Fibroblast of villous mesenchyme (primary cell): Measurements from ENCODE around the gene RERE. TPM values are rescaled to one million over a fixed set of nuclear protein-coding genes. Genes with fewer than 3 reads are reported as not detected.

ENCODE experiments used
- DNase-seq: peaks from one replicate; pipeline ENCODE4 v3.0.0-alpha.2; 2010; ENCODE audit warnings: low read depth
- H3K4me3 ChIP-seq: 2 replicates; pipeline ENCODE4 v1.5.1; 2011; ENCODE audit warnings: low read depth, mild to moderate bottlenecking, low read length
- total RNA-seq: library from RNA; depleted of rRNA; stranded (reverse); fragments of >200 nt; gene quantifications from 2 replicates; pipeline ENCODE4 v1.2.3, GENCODE V29; 2012
- TF ChIP-seq, protein P1 (sequence below): IDR thresholded peaks from 2 replicates; pipeline ENCODE4 v1.5.1; 2012; ENCODE audit warnings: low read depth, mild to moderate bottlenecking, low read length; ENCODE audit not compliant: insufficient read depth

RERE gene
- total RNA-seq, 1 donor = 51.4 TPM

DNA sequence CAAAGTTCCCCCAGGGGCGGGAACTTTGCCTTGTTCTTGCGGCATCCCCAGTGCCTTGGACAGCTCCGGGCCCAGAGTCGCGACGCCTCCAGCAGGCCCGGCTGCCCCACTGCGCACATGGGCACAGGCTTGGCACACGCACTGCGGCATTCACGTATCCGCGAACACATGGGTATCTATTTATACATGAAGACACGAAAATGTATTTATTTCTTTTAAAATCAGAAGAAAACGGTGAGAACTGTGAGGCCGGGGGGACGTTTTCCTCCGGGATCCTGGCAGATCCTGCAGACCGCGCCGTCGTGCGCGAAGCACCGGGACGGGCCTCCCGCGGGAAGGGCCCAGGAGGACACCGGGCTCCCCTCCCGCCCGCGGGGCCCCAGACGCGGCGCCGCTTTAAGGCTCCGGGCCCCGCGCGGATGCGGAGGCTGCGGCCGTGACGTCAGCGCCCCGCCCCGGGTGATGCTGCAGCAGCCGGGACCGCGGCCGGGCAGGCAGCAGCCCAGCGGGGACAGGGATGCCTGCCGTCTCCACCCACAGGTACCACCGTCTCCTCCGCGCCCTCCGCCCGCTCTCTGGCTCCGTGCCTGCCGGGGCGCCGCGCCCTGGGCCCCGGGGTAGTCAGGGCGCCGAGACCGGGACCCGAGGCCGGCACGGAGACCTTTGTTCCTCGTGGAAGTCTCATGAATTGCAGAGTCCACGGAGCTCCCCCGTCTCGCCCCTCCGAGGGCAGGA lies 499.6 kb downstream of the RERE start, which contains the start of gene SLC45A1:
TSS of gene SLC45A1 (plus strand) at position 468 of the 735 bp plus-strand sequence. CDS start 6,216 bp downstream, outside the sequence.
- H3K4me3 ChIP-seq = peak within 1 kb of the TSS; percentile 64
- peak; percentile 69 for DNase-seq
- TF ChIP-seq, protein P1, sequence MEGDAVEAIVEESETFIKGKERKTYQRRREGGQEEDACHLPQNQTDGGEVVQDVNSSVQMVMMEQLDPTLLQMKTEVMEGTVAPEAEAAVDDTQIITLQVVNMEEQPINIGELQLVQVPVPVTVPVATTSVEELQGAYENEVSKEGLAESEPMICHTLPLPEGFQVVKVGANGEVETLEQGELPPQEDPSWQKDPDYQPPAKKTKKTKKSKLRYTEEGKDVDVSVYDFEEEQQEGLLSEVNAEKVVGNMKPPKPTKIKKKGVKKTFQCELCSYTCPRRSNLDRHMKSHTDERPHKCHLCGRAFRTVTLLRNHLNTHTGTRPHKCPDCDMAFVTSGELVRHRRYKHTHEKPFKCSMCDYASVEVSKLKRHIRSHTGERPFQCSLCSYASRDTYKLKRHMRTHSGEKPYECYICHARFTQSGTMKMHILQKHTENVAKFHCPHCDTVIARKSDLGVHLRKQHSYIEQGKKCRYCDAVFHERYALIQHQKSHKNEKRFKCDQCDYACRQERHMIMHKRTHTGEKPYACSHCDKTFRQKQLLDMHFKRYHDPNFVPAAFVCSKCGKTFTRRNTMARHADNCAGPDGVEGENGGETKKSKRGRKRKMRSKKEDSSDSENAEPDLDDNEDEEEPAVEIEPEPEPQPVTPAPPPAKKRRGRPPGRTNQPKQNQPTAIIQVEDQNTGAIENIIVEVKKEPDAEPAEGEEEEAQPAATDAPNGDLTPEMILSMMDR = no peak

DNA sequence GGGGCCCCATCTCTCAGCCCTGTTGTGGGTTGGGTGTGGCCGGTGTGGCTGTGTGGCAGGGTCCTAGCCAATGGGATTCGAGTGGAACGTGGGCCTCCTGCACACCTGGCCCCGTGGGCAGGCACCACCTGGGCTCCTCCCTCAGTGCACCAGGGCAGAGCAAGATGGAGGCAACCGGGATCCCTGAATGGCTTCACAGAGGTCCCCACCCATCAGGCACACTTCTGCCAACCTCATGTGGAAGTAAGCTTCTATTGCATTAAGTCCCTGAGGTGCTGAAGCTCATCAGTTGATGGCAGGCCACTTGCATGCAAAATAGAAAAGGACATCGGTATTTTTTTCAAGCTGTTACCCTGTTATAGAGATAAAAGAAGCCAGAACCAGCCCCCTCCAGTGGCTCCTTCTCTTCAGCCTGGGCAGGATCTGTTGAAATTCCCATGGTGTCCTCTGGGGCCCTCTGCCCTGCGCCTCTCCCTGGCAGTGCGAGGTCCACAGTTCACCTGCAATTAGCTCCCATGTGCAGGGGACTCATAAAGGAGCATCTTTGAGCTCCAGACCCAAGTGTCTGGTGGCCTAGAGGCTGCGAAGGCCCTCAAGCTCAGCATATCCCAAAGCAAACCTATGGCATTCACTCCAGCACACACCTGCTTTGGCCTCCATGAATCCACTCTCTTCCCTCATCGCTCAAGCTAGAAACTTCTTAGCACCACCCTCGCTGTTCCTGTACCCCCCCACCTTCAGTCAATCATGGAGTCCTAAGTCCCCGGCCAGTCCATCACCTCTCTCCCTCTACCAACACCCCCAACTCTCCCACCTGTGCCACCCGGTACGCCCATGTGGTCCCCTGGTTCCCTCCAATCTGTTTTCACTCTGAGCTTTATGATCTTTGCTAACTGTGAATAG lies 501.6 kb downstream of the RERE start:
- H3K4me3 ChIP-seq = no peak overlapping the region
- no peak for DNase-seq
- TF ChIP-seq, protein P1 = peak; percentile 20

DNA sequence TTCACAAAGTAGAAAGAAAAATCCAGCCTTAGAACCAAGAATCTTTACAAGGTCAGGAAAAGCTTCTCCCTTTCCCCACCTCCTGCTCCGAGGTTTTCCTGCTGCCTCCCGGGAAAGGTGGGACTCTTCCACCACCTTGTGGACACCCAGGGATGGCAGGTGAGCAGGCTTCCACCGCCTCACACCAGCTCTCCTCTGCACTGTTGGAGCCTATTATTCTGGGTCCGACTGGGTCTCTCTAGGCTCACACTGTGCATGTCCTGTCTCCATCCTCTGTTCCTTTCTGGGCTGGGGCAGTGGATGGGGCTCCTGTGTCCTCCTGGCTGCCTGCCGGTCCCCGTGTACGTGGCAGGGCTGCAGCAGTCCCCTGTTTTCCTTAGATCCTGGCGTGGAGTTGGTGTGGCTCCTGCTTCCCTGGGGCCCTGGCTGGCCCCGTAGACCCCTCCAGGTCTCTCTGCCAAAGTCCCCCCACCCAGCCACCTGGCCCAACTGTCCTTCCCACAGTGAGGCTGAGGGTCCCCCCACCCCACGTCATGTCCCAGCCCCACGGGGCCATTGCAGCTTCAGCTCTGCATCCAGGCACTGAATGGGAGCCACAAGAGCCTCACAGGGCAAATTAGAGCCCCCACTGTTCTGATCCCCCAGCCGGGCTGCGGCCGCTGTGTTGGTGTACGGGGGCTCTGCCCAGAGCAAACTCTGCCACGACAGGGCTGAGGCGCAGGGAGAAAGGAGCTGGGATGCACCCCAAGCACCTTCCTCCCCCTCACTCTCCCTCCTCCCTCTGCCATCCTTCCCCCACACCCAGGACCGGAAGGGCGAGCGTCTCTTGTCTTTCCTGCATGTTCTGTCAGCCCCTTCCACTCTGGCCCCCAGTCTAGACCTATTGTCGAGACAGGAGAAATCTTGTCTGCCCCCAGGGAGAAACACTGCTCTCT lies 502.8 kb downstream of the RERE start:
- peak; percentile 84 for DNase-seq
- TF ChIP-seq, protein P1 = peak; percentile 95

DNA sequence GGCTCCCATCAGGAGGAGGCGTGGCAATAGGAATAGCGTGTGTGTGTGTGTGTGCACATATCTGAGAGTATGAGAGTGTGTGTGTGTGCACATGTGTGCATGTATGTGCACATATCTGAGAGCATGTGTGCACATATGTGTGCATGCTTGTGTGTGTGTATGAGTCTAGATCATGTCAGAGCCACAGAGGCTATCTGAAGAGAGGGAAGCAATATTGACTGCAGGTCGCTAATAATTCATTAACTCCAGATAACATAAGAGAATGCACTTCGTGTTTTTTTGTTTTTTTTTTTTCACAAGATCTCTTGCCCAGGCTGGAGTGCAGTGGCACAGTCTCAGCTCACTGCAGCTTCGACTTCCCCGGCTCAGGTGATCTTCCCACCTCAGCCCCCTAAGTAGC lies 504.2 kb downstream of the RERE start:
- DNase-seq = no peak
- TF ChIP-seq, protein P1 = no peak
- H3K4me3 ChIP-seq = no peak overlapping the region

More for the DNA sequence above, 502.8 kb downstream of the RERE start:
- no peak overlapping the region for H3K4me3 ChIP-seq

DNA sequence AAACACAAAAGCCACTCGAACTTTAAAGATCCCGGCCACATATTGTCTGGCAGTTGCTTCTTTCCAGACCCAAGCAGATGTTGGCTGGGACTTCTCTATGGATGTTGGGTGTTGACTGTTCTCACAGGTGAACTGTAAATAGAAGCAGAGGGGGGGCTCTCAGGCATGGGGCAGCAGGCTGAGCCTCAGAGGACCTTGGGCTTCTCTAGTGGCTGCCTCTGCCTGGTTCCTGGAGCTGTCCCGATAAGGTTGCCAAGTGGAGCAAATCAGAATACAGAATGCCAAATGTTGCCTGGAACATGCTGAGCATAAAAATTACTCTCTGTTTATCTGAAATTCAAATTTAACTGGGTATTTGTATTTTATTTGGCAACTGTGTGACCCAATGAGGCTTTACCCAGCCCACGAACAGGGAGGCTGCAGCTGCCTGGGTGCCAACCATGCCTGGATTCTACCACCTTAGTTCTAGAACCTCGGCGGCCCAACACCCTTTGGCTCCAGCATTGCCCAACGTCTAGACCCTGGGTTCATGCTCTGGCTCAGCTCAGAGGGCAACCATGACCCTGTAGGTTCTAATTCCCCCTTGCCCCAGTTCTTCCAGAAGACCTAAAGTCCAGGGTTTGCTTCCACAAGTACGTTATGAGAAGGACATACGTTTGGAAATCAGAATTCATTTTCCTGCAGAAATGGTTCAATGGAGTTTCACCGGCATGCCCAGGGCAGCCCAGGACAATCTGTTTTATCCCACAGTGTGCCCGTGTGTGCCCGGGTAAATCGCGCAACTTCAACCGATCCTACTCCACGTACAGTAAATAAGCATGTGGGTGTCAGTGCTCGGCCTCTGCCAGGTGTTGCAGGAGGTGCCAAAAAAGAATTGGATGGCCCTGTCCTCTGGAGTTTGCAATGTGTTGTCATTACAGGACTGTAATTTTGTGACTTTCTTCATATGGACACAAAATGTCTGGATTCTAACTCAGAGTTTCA lies 504.9 kb downstream of the RERE start:
- TF ChIP-seq, protein P1 = no peak
- H3K4me3 ChIP-seq = no peak overlapping the region
- DNase-seq = no peak
